H7 (cell line): ENCODE measurements around the gene SRXN1. TPM values are rescaled to one million over a fixed set of nuclear protein-coding genes. Genes with fewer than 3 reads are reported as not detected.
"Not testable (repeated sequence)": the region's sequence is repeated elsewhere in the genome, so short reads cannot be mapped to it uniquely, and the experiment has no call there.

Source experiments
- DNase-seq: peaks from one replicate; pipeline ENCODE4 v3.0.0; 2012
- H3K27me3 ChIP-seq: 2 replicates; pipeline ENCODE4 v1.6.0; 2011; ENCODE audit warnings: mild to moderate bottlenecking, low read length; ENCODE audit not compliant: control insufficient read depth, insufficient read depth
- H3K36me3 ChIP-seq: replicated peaks from 2 replicates; pipeline ENCODE4 v1.5.1; 2011; ENCODE audit warnings: low read length; ENCODE audit not compliant: control insufficient read depth, insufficient read depth
- H3K4me3 ChIP-seq: 2 replicates; pipeline ENCODE4 v1.5.1; 2011; ENCODE audit warnings: low read depth, mild to moderate bottlenecking, control low read depth, low read length, moderate library complexity; ENCODE audit not compliant: insufficient read depth
- total RNA-seq: library from RNA; depleted of rRNA; stranded (reverse); fragments of >200 nt; shearing (Covaris generic); gene quantifications from 2 replicates; pipeline ENCODE4 v1.2.3, GENCODE V29; 2014

SRXN1 gene
- total RNA-seq, 1 experiment from 2014 or later, result 34.7 TPM

GRCh38 chr20:653590-654416 lies 803 bp upstream of the SRXN1 start:
- peak; percentile 41 for DNase-seq
- Histone ChIP-seq H3K27me3 (no peaks in the 10 kb centered on the region), H3K4me3 (peak overlapping the region; percentile 55)

GRCh38 chr20:652615-653109 lies 338 bp downstream of the SRXN1 start:
- DNase-seq, result no peak
- H3K36me3 ChIP-seq, result peaks cover 19% of the 10 kb centered on the region
- peak overlapping the region; percentile 55 for H3K4me3 ChIP-seq
- no peaks in the 10 kb centered on the region for H3K27me3 ChIP-seq

More at GRCh38 chr20:653590-654416, 803 bp upstream of the SRXN1 start:
- peaks cover 11% of the 10 kb centered on the region for H3K36me3 ChIP-seq

GRCh38 chr20:651713-652614 lies 1.0 kb downstream of the SRXN1 start:
- peak; percentile 55 for DNase-seq
- peak overlapping the region; percentile 55 for H3K4me3 ChIP-seq
- H3K27me3 ChIP-seq, result no peaks in the 10 kb centered on the region
- H3K36me3 ChIP-seq, result peaks cover 25% of the 10 kb centered on the region

- no peak for DNase-seq
- H3K36me3 ChIP-seq, result peaks cover 25% of the 10 kb centered on the region
- H3K27me3 ChIP-seq, result no peaks in the 10 kb centered on the region
- no peak overlapping the region for H3K4me3 ChIP-seq
These were observed 2.0 kb downstream of the SRXN1 start for GRCh38 chr20:650954-651353.

- no peak overlapping the region for H3K4me3 ChIP-seq
- no peaks in the 10 kb centered on the region for H3K27me3 ChIP-seq
- no peak for DNase-seq
- peaks cover 25% of the 10 kb centered on the region for H3K36me3 ChIP-seq
These were observed 2.7 kb downstream of the SRXN1 start for GRCh38 chr20:650281-650680.

GRCh38 chr20:647479-648019 lies 5.5 kb downstream of the SRXN1 start:
- Histone ChIP-seq H3K4me3 (no peak overlapping the region), H3K36me3 (peaks cover 25% of the 10 kb centered on the region), H3K27me3 (no peaks in the 10 kb centered on the region)
- DNase-seq, result no peak

- Histone ChIP-seq H3K4me3 (no peak overlapping the region), H3K36me3 (peaks cover 25% of the 10 kb centered on the region), H3K27me3 (no peaks in the 10 kb centered on the region)
- DNase-seq, result no peak
These were observed 6.1 kb downstream of the SRXN1 start for GRCh38 chr20:646868-647233.

GRCh38 chr20:646107-646867 lies 6.7 kb downstream of the SRXN1 start:
- DNase-seq, result no peak
- H3K4me3 ChIP-seq, result no peak overlapping the region
- H3K27me3 ChIP-seq, result no peaks in the 10 kb centered on the region
- H3K36me3 ChIP-seq, result peaks cover 25% of the 10 kb centered on the region

GRCh38 chr20:645318-646106 lies 7.5 kb downstream of the SRXN1 start:
- no peak overlapping the region for H3K4me3 ChIP-seq
- H3K27me3 ChIP-seq, result no peaks in the 10 kb centered on the region
- peak; percentile 95 for DNase-seq
- peaks cover 20% of the 10 kb centered on the region for H3K36me3 ChIP-seq

GRCh38 chr20:644692-645317 lies 8.2 kb downstream of the SRXN1 start:
- no peak overlapping the region for H3K4me3 ChIP-seq
- no peak for DNase-seq
- H3K36me3 ChIP-seq, result peaks cover 15% of the 10 kb centered on the region
- H3K27me3 ChIP-seq, result no peaks in the 10 kb centered on the region

GRCh38 chr20:642398-643174 lies 10.4 kb downstream of the SRXN1 start:
- Histone ChIP-seq H3K4me3 (no peak overlapping the region), H3K27me3 (no peaks in the 10 kb centered on the region), H3K36me3 (peaks cover 5% of the 10 kb centered on the region)
- peak; percentile 89 for DNase-seq

- not testable (repeated sequence) for H3K4me3 ChIP-seq, H3K36me3 ChIP-seq, H3K27me3 ChIP-seq, DNase-seq
These were observed 11.0 kb downstream of the SRXN1 start for GRCh38 chr20:642013-642397.

GRCh38 chr20:641516-641875 lies 11.5 kb downstream of the SRXN1 start:
- no peak overlapping the region for H3K4me3 ChIP-seq
- H3K36me3 ChIP-seq, result no peaks in the 10 kb centered on the region
- H3K27me3 ChIP-seq, result no peaks in the 10 kb centered on the region
- peak; percentile 83 for DNase-seq
